GM18861 (cell line): ENCODE data around the gene EMSY.
"Not testable (repeated sequence)": the region's sequence is repeated elsewhere in the genome, so short reads cannot be mapped to it uniquely, and the experiment has no call there.

Experiments used
- ATAC-seq: cut with Tn5 transposase; IDR thresholded peaks from one replicate; pipeline ENCODE4 v1.9.1; 2021; ENCODE audit not compliant: unreplicated experiment

EMSY gene

GRCh38 chr11:76592961-76593360 lies 148.1 kb downstream of the EMSY start:
- ATAC-seq = no peak

- not testable (repeated sequence) for ATAC-seq
Measured at GRCh38 chr11:76595091-76595490, 150.3 kb downstream of the EMSY start.

GRCh38 chr11:76596652-76597051 lies 151.8 kb downstream of the EMSY start:
- ATAC-seq = no peak

GRCh38 chr11:76597533-76598425 lies 153.0 kb downstream of the EMSY start:
- no peak for ATAC-seq

- ATAC-seq = peak; percentile 46
Measured at GRCh38 chr11:76598426-76598839, 153.6 kb downstream of the EMSY start.

- no peak for ATAC-seq
Measured at GRCh38 chr11:76599041-76600013, 154.5 kb downstream of the EMSY start.

GRCh38 chr11:76600124-76600655 lies 155.4 kb downstream of the EMSY start:
- no peak for ATAC-seq

GRCh38 chr11:76601272-76601671 lies 156.5 kb downstream of the EMSY start:
- ATAC-seq = no peak

- no peak for ATAC-seq
Measured at GRCh38 chr11:76601724-76602123, 156.9 kb downstream of the EMSY start.

- ATAC-seq = no peak
Measured at GRCh38 chr11:76602431-76602861, 157.6 kb downstream of the EMSY start.
